Kidney tubule cell (primary cell): Measurements from ENCODE around the gene NKAIN2.
"Not testable (repeated sequence)": the region's sequence is repeated elsewhere in the genome, so short reads cannot be mapped to it uniquely, and the experiment has no call there.

ENCODE experiments used
- DNase-seq: peaks from one replicate; pipeline ENCODE4 v3.0.0-alpha.2; 2018; ENCODE audit warnings: low spot score

Gene NKAIN2

DNA sequence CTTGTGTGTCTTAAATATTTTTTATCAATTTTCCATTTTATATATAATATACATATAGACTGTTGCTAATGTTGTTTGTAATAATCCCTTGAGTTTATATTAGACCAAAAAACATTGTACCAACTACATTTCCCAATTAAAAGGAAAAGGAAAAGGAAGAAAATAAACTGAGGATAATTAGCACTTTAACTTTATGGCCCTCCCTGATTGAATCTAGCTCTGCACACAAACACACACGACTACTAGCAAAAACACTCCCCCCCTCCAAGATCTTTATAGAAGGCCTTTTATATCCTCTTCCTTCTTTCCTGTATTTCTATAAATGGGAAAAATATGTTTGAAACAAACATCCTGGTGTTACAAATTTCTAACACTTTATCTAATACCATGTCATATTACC lies 276.8 kb downstream of the NKAIN2 start:
- no peak for DNase-seq

DNA sequence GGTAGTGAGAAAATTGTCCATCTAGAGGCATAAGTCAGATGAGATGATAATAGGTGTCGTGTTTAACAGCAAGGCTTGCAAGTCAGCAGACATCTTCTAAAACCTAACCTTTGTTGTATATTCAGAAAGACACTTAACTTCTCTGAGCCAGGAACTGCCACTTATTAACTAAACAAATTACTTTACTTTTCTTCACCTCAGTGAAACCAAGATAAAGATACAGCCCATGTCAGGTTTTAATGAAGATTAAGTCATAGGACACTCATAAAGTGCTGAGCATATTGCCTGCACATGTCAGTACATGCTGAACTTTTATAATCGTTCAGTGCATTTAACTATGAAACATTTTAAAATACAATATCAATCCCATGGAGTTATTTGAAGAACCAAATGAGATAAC lies 286.8 kb downstream of the NKAIN2 start:
- no peak for DNase-seq

DNA sequence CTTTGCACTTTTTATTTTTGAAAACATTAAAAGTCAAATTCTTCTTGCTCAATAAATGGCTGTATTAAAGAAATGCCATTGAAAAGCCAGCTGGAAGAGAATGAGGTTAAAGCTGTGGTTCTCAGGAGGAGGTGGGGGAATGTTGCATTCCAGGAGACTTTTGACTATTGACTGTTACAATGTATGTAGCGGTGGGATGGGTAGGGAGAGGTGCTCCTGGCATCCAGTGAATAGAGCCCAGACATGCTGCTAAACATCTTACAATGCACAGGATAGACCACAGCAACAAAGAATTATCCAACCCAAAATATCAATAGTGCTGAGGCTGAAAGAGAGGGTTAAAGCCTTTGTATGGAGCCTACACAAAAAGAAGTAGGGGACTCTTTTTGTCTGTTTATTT lies 295.9 kb downstream of the NKAIN2 start:
- DNase-seq = no peak

DNA sequence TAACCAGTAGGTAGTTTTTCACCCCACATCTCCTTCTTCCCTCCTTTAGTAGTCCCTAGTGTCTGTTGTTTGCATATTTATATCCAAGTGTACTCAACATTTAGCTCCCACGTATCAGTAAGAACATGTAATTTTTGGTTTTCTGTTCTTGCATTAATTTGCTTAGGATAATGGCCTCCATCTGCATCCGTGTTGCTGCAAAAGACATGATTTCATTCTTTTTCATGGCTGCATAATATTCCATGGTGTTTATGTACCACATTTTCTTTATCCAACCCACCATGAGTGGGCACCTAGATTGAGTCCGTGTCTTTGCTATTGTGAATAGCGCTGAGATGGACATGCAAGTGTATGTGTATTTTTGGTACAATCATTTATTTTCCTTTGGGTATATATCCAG lies 306.8 kb downstream of the NKAIN2 start:
- no peak for DNase-seq

GRCh38 chr6:124119596-124119995 lies 315.9 kb downstream of the NKAIN2 start:
- no peak for DNase-seq

GRCh38 chr6:124123617-124124209 lies 320.0 kb downstream of the NKAIN2 start:
- no peak for DNase-seq

DNA sequence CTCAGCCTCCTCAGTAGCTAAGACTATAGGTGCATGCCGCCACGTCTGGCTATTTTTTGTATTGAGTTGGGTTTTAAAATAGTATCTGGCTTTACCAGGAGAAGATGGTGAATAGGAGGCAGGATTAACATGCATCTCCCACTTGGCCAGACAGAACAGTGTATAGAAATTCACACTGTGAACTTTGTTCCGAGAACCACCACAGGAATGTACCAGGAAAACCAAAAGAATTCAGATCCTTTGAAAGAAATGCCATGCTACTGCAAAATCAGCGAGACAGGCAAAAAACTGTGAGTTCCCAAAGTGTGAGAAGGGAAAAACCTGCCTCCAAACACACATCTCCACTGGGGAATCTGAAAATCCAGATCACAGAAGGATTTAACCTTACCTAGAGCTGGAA lies 327.6 kb downstream of the NKAIN2 start:
- peak; percentile 10 for DNase-seq

- DNase-seq = no peak
These were observed 328.1 kb downstream of the NKAIN2 start for GRCh38 chr6:124131779-124132178.

DNA sequence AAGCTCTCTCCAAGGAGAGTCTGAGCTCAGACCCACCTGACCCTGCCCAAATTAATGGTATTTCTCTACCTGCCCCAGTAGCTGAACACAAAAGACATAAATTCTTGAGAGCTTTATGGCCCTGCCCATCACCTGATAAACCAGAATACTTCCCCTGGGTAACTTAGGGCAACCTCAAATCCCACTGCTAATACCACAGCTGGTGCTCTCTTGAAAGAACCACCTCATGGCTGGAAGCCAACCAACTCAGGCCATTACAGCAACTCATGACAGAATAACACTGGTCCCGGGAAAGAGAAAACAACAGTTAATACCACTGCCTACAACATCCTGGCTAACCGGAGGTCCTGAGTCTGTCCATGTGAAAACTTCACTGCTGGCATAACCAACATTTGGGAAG lies 328.6 kb downstream of the NKAIN2 start:
- DNase-seq = no peak

DNA sequence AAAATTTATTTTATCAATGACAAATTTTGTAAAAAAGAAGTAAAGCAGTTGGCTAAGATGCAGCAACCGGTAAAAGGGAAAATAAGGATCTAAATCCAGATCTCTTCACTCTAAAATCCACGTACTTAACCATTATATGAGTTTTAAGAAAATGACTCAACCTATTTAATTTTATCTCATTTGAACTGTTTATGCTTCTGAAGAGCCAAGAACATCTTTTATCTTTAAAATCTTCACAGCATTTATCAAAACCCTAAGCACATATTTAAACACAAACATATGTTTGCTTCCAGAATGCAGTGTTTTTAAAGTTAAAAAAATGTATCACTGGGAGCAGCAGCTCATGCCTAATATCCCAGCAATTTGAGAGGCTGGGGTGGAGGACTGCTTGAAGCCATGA lies 339.2 kb downstream of the NKAIN2 start:
- no peak for DNase-seq

DNA sequence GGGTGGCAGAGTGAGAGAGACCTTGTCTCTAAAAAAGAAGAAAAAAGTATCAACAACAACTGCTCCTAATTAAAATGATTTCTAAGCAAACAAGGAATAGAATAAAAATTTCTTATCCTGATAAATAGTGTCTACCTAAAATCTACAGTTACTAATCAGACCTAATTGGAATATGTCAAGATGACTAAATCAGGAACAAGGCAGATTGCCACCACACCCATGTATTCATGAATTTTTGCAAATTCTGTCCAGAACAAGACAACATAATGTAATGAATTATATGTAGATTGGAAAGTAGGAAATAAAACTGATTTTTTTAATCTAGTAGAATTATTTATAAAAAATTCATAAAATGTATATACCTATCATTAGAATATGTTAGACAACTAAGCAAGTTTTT lies 339.8 kb downstream of the NKAIN2 start:
- DNase-seq = no peak

- DNase-seq = no peak
These were observed 344.0 kb downstream of the NKAIN2 start for GRCh38 chr6:124147621-124148020.

- DNase-seq = no peak
These were observed 344.7 kb downstream of the NKAIN2 start for GRCh38 chr6:124148236-124148957.

DNA sequence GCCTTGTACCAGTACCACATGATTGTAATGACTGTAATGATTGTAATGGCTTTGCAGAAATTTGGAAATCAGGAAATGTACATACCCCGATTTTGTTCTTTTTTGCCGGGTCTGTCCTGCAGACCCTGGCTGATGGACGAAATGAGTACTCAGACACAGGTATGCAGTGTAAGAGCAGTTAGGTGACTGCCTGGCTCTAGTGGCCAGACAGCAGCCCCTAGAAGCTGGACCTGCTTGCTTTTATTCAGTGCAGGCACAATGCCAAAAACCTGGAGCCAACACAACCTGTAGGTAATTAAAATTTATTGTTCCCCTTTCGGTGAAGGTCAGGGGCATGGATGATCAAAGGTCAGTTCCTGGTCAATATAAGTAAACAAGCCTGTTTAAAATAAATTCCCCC lies 346.0 kb downstream of the NKAIN2 start:
- DNase-seq = no peak

DNA sequence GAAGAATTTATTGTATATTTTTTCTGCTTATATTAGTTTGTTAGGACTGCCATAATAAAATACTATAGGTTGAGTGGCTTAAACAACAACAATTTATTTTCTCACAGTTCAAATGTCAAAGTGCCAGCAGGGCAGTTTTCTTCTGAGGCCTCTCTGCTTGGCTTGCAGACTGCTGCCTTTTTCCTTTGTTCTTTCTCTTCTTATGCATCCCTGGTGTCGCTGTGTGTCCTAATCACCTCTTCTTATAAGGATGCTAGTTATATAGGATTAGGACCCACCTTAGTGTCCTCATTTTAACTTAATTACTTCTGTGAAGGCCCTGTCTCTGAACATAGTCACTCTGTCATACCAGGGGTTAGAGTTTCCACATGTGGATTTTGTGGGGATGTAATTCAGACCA lies 354.4 kb downstream of the NKAIN2 start:
- DNase-seq = no peak

GRCh38 chr6:124163676-124164075 lies 360.0 kb downstream of the NKAIN2 start:
- DNase-seq = no peak

- no peak for DNase-seq
These were observed 360.7 kb downstream of the NKAIN2 start for GRCh38 chr6:124164343-124164742.

DNA sequence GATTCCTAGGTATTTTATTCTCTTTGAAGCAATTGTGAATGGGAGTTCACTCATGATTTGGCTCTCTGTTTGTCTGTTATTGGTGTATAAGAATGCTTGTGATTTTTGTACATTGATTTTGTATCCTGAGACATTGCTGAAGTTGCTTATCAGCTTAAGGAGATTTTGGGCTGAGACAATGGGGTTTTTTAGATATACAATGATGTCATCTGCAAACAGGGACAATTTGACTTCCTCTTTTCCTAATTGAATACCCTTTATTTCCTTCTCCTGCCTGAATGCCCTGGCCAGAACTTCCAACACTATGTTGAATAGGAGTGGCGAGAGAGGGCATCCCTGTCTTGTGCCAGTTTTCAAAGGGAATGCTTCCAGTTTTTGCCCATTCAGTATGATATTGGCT lies 363.6 kb downstream of the NKAIN2 start:
- not testable (repeated sequence) for DNase-seq

GRCh38 chr6:124190256-124190655 lies 386.6 kb downstream of the NKAIN2 start:
- DNase-seq = no peak

GRCh38 chr6:124193132-124193531 lies 389.5 kb downstream of the NKAIN2 start:
- DNase-seq = no peak

DNA sequence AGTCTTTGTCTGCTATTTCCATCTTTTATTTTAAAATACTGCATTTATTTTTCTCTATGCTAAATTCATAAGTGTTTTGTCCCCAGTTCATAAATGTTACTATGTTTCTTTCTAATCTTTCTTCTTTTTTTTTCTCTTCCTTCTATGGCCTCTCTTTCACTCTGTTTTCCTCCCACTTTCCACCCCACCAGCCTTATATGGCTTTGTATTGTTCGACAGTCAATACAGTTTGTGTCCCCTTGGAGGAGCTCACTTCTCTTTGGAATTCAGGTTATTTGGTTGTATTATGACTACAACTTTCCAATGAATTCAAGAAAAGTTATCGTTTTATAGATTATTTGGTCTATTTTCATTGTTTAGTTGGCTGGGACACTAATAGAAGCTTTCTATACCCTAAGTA lies 393.5 kb downstream of the NKAIN2 start:
- no peak for DNase-seq

- DNase-seq = no peak
These were observed 395.6 kb downstream of the NKAIN2 start for GRCh38 chr6:124199286-124199685.

- no peak for DNase-seq
These were observed 397.0 kb downstream of the NKAIN2 start for GRCh38 chr6:124200661-124201060.
